ENCODE data around the gene SRD5A1.
A peak's percentile ranks its signal among the peaks of the same experiment; 100 is the strongest.

Gene SRD5A1

GRCh38 chr5:6632888-6633468, at the start of gene SRD5A1, which contains the start of gene NSUN2:
Gene SRD5A1 (plus strand): TSS chr5:6633440. CDS start chr5:6633577, 137 bp downstream.
Gene NSUN2 (minus strand): TSS chr5:6633044. CDS start chr5:6632979, 65 bp downstream.
- peak; percentile 85 to 91 for DNase-seq

GRCh38 chr5:6584101-6584645, 49.1 kb upstream of the SRD5A1 start:
- no peak for DNase-seq

- peak; percentile 13 to 56 for DNase-seq
These were observed 48.5 kb upstream of the SRD5A1 start for GRCh38 chr5:6584727-6585126.

- DNase-seq, result no peak
These were observed 48.1 kb upstream of the SRD5A1 start for GRCh38 chr5:6585168-6585567.

GRCh38 chr5:6585939-6586646, 47.1 kb upstream of the SRD5A1 start:
- DNase-seq, result no peak

GRCh38 chr5:6586647-6587042, 46.6 kb upstream of the SRD5A1 start:
- no peak for DNase-seq

GRCh38 chr5:6587171-6587570, 46.1 kb upstream of the SRD5A1 start:
- peak; percentile 59 to 69 for DNase-seq

- DNase-seq, result no peak
These were observed 42.7 kb upstream of the SRD5A1 start for GRCh38 chr5:6590581-6590980.

- no peak for DNase-seq
These were observed 41.5 kb upstream of the SRD5A1 start for GRCh38 chr5:6591671-6592288.

- DNase-seq, result no peak
These were observed 40.6 kb upstream of the SRD5A1 start for GRCh38 chr5:6592601-6593000.

- no peak for DNase-seq
These were observed 39.9 kb upstream of the SRD5A1 start for GRCh38 chr5:6593148-6594016.

- no peak for DNase-seq
These were observed 39.2 kb upstream of the SRD5A1 start for GRCh38 chr5:6594066-6594465.

- DNase-seq, result no peak
These were observed 37.8 kb upstream of the SRD5A1 start for GRCh38 chr5:6595405-6595804.

GRCh38 chr5:6596388-6596787, 36.9 kb upstream of the SRD5A1 start:
- DNase-seq, result no peak

GRCh38 chr5:6597557-6597956, 35.7 kb upstream of the SRD5A1 start:
- DNase-seq, result no peak

GRCh38 chr5:6598351-6598900, 34.8 kb upstream of the SRD5A1 start:
- no peak for DNase-seq

- no peak for DNase-seq
These were observed 33.5 kb upstream of the SRD5A1 start for GRCh38 chr5:6599739-6600138.

- no peak for DNase-seq
These were observed 32.0 kb upstream of the SRD5A1 start for GRCh38 chr5:6601271-6601670.

- no peak for DNase-seq
These were observed 31.4 kb upstream of the SRD5A1 start for GRCh38 chr5:6601816-6602215.

- DNase-seq, result no peak
These were observed 30.8 kb upstream of the SRD5A1 start for GRCh38 chr5:6602441-6602840.

- DNase-seq, result peak; percentile 4 to 6
These were observed 29.6 kb upstream of the SRD5A1 start for GRCh38 chr5:6603643-6604042.

GRCh38 chr5:6604341-6604740, 28.9 kb upstream of the SRD5A1 start:
- DNase-seq, result no peak

- DNase-seq, result no peak
These were observed 28.3 kb upstream of the SRD5A1 start for GRCh38 chr5:6604946-6605345.
